Glutamatergic neuron (in vitro differentiated cells): Measurements from ENCODE around the gene THAP11. TPM values are rescaled to one million over a fixed set of nuclear protein-coding genes. Genes with fewer than 3 reads are reported as not detected.

Source experiments
- DNase-seq: peaks from one replicate; pipeline ENCODE4 v3.0.0; 2022
- H3K27ac Mint-ChIP-seq: one replicate; pipeline ENCODE4 v1.8.0; 2020; ENCODE audit warnings: mild to moderate bottlenecking, mixed read lengths, inconsistent platforms; ENCODE audit not compliant: unreplicated experiment
- H3K27me3 Mint-ChIP-seq: one replicate; pipeline ENCODE4 v1.8.0; 2020; ENCODE audit warnings: mild to moderate bottlenecking, moderate library complexity, mixed read lengths, inconsistent platforms; ENCODE audit not compliant: unreplicated experiment
- H3K36me3 Mint-ChIP-seq: one replicate; pipeline ENCODE4 v1.8.0; 2020; ENCODE audit warnings: mild to moderate bottlenecking, mixed read lengths, inconsistent platforms; ENCODE audit not compliant: unreplicated experiment
- H3K4me1 Mint-ChIP-seq: one replicate; pipeline ENCODE4 v1.8.0; 2020; ENCODE audit warnings: mild to moderate bottlenecking, low read depth, mixed read lengths, inconsistent platforms; ENCODE audit not compliant: unreplicated experiment
- H3K4me3 Mint-ChIP-seq: one replicate; pipeline ENCODE4 v1.8.0; 2020; ENCODE audit warnings: mild to moderate bottlenecking, mixed read lengths, inconsistent platforms; ENCODE audit not compliant: unreplicated experiment
- H3K9me3 Mint-ChIP-seq: one replicate; pipeline ENCODE4 v1.8.0; 2020; ENCODE audit warnings: mild to moderate bottlenecking, moderate library complexity, mixed read lengths, inconsistent platforms; ENCODE audit not compliant: unreplicated experiment
- CTCF ChIP-seq: fragments of 200-600 bp; sonication (generic); IDR thresholded peaks from one replicate; pipeline ENCODE4 v1.5.0; 2021; ENCODE audit not compliant: partially characterized antibody, unreplicated experiment
- total RNA-seq: library from RNA; stranded (reverse); fragmentation: NEBNext Ultra II Directional; extraction: Animal tissue kit (Norgen Biotek cat#: 25700); gene quantifications from one replicate; pipeline ENCODE4 v1.2.1, GENCODE V29; 2021; ENCODE audit not compliant: unreplicated experiment

THAP11 gene
- total RNA-seq, 1 donor from 2014 or later = 23.1 TPM

- Mint-ChIP-seq H3K27ac (no peak overlapping the region), H3K9me3 (peaks cover 6% of the 10 kb centered on the region), H3K36me3 (no peaks in the 10 kb centered on the region), H3K4me3 (no peak overlapping the region), H3K27me3 (peaks cover 3% of the 10 kb centered on the region), H3K4me1 (peaks cover 25% of the 10 kb centered on the region)
- no peak for DNase-seq
- TF ChIP-seq CTCF = no peak
Observed at GRCh38 chr16:67801883-67802282, 40.2 kb upstream of the THAP11 start.

GRCh38 chr16:67803894-67804293, 38.2 kb upstream of the THAP11 start:
- Mint-ChIP-seq H3K4me1 (peaks cover 25% of the 10 kb centered on the region), H3K9me3 (peaks cover 9% of the 10 kb centered on the region), H3K4me3 (peak overlapping the region; percentile 6), H3K27ac (no peak overlapping the region), H3K27me3 (peaks cover 5% of the 10 kb centered on the region), H3K36me3 (no peaks in the 10 kb centered on the region)
- no peak for TF ChIP-seq CTCF
- DNase-seq = no peak

GRCh38 chr16:67804853-67805542, 37.1 kb upstream of the THAP11 start:
- Mint-ChIP-seq H3K4me3 (peak overlapping the region; percentile 93), H3K36me3 (no peaks in the 10 kb centered on the region), H3K27me3 (peaks cover 3% of the 10 kb centered on the region), H3K27ac (peak overlapping the region; percentile 72), H3K9me3 (peaks cover 9% of the 10 kb centered on the region), H3K4me1 (peaks cover 22% of the 10 kb centered on the region)
- TF ChIP-seq CTCF = no peak
- DNase-seq = no peak

- H3K27ac Mint-ChIP-seq = peak overlapping the region; percentile 82
- H3K9me3 Mint-ChIP-seq = peaks cover 9% of the 10 kb centered on the region
- H3K4me1 Mint-ChIP-seq = peaks cover 13% of the 10 kb centered on the region
- H3K27me3 Mint-ChIP-seq = peaks cover 3% of the 10 kb centered on the region
- peak overlapping the region; percentile 93 for H3K4me3 Mint-ChIP-seq
- TF ChIP-seq CTCF = no peak
- H3K36me3 Mint-ChIP-seq = no peaks in the 10 kb centered on the region
- DNase-seq = peak; percentile 27
Observed at GRCh38 chr16:67805718-67806427, 36.2 kb upstream of the THAP11 start.
